Measurements from ENCODE around the gene SMG6. TPM values are rescaled to one million over a fixed set of nuclear protein-coding genes. Genes with fewer than 3 reads are reported as not detected.

SMG6 gene
- total RNA-seq, 1 experiment from 2014 or later, result 28.6 TPM

DNA sequence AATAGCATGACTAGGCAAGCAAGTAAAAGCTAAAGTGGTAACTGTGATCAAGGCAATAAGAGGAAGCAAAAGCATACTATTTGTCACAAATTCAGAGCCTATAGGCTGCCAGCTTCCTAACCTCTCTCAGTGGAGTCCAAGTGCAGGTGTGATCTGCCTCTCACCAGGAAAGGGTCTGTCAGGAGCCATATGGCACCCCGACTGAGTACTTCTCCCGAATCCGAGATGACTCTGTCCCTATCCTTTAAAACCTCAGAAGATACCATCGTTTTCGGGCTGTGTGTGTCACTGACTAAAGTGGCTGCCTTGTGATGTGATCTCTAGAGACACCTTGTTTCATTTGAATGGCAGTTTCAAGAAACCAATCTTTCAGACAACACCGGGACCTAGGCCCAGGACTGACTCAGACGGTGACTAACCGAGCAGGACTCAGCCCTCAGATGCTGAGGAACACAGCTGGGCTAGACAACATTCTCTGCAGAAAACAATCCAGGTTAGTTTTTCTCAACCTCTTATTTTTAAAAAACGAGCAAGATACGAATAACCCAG lies 63.6 kb downstream of the SMG6 start:
- peaks cover 2 to 8% of the 10 kb centered on the region in 2 experiments; a peak in 3 of 4 replicates for H3K4me1 Mint-ChIP-seq

More for the DNA sequence above, 63.6 kb downstream of the SMG6 start:
- H3K79me2 ChIP-seq (ENCODE audit: insufficient read depth, low read length), result no peaks in the 10 kb centered on the region
- WGBS (ENCODE audit: extremely low coverage, insufficient read length, low lambda C conversion rate), result no CpG with 5 or more reads among the region's 10 CpGs
- H3K23ac ChIP-seq (ENCODE audit: insufficient read length, low read depth, low read length), result no peak overlapping the region
- TF ChIP-seq, protein P1, sequence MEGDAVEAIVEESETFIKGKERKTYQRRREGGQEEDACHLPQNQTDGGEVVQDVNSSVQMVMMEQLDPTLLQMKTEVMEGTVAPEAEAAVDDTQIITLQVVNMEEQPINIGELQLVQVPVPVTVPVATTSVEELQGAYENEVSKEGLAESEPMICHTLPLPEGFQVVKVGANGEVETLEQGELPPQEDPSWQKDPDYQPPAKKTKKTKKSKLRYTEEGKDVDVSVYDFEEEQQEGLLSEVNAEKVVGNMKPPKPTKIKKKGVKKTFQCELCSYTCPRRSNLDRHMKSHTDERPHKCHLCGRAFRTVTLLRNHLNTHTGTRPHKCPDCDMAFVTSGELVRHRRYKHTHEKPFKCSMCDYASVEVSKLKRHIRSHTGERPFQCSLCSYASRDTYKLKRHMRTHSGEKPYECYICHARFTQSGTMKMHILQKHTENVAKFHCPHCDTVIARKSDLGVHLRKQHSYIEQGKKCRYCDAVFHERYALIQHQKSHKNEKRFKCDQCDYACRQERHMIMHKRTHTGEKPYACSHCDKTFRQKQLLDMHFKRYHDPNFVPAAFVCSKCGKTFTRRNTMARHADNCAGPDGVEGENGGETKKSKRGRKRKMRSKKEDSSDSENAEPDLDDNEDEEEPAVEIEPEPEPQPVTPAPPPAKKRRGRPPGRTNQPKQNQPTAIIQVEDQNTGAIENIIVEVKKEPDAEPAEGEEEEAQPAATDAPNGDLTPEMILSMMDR (conservative IDR thresholded peaks at IDR 0.05), result no peak
- Mint-ChIP-seq H3K9me3 (no peaks in the 10 kb centered on the region), H3K4me3 (no peak overlapping the region), H3K36me3 (ENCODE audit: insufficient read depth in 1 of 3, low read depth in 3 of 3) (peaks cover 8 to 35% (median 30%) of the 10 kb centered on the region in 3 experiments; a peak in 6 of 7 replicates), H3K27ac (no peak overlapping the region; a peak in 2 of 7 replicates), H3K27me3 (ENCODE audit: low read depth) (no peaks in the 10 kb centered on the region)
- no peak overlapping the region for H3T11ph ChIP-seq (ENCODE audit: low read length)
- H2BK12ac ChIP-seq (ENCODE audit: insufficient read length, low read depth, low read length), result no peak overlapping the region
- no peak overlapping the region for H2BK5ac ChIP-seq (ENCODE audit: insufficient read length, low read length)
- H3K4ac ChIP-seq (ENCODE audit: low read depth, low read length), result no peak overlapping the region
- no peak overlapping the region for H3K9ac ChIP-seq (ENCODE audit: extremely low read depth, insufficient read length, low read length)
- no peak overlapping the region for H3K18ac ChIP-seq (ENCODE audit: insufficient read length, low read depth, low read length)
- DNase-seq, result no peak
- H4K20me1 ChIP-seq (ENCODE audit: control insufficient read depth, insufficient read depth, insufficient read length), result no peaks in the 10 kb centered on the region
- H3K79me1 ChIP-seq (ENCODE audit: insufficient read depth, low read depth, low read length, poor library complexity, severe bottlenecking), result no peaks in the 10 kb centered on the region
- H2BK15ac ChIP-seq (ENCODE audit: low read depth, low read length), result no peak overlapping the region
- no peak overlapping the region for H4K91ac ChIP-seq (ENCODE audit: insufficient read length, low read depth, low read length)
- no peak overlapping the region for H3K56ac ChIP-seq (ENCODE audit: insufficient read length, low read depth, low read length)
- no peaks in the 10 kb centered on the region for H3K4me1 ChIP-seq (ENCODE audit: insufficient read depth, low read length)
- no peak overlapping the region for H3K27ac ChIP-seq (ENCODE audit: insufficient read length, low read depth, low read length)
- no peaks in the 10 kb centered on the region for H3K23me2 ChIP-seq (ENCODE audit: insufficient read length, low read depth, low read length, poor library complexity, severe bottlenecking)
- H3K14ac ChIP-seq (ENCODE audit: insufficient read depth, low read length), result no peak overlapping the region
- H4K8ac ChIP-seq (replicated peaks; ENCODE audit: insufficient read length, low read depth, low read length), result no peak overlapping the region
- no peaks in the 10 kb centered on the region for H3K27me3 ChIP-seq (ENCODE audit: insufficient read depth, low read length)
- no peak overlapping the region for H2AFZ ChIP-seq (ENCODE audit: low read length)
- no peak overlapping the region for H2AK5ac ChIP-seq (ENCODE audit: insufficient read length, low read length)
- H3K4me2 ChIP-seq (ENCODE audit: insufficient read depth, insufficient read length, low read length), result no peak overlapping the region
- no peaks in the 10 kb centered on the region for H3K9me3 ChIP-seq (ENCODE audit: control insufficient read depth, low read depth, low read length)
- H2BK20ac ChIP-seq (ENCODE audit: low read depth, low read length, poor library complexity, severe bottlenecking), result no peak overlapping the region
- no peak overlapping the region for H2BK120ac ChIP-seq (ENCODE audit: low read depth, low read length, poor library complexity, severe bottlenecking)
- H4K5ac ChIP-seq (ENCODE audit: insufficient read length, low read depth, low read length), result no peak overlapping the region
